MCF 10A (cell line): Measurements from ENCODE around the gene CPSF6. TPM values are rescaled to one million over a fixed set of nuclear protein-coding genes. Genes with fewer than 3 reads are reported as not detected.
A peak's percentile ranks its signal among the peaks of the same experiment; 100 is the strongest.

ENCODE experiments used
- BruUV-seq: library from RNA; stranded (reverse); fragments of 400-500 nt; replicated peaks from 2 replicates; lab custom pipeline; 2021; lab: Mats Ljungman, UMichigan
- CTCF ChIA-PET: fragments of 300-600 bp; sonication (Branson Sonifier 250); formaldehyde crosslinking; extraction: SDS; loops from one replicate; lab custom pipeline; 2021; ENCODE audit warnings: antibody characterized with exemption, inconsistent platforms; lab: Yijun Ruan, JAX
- POLR2A ChIA-PET: fragments of 300-600, 350-650 bp; sonication (Branson Sonifier 250); formaldehyde crosslinking; extraction: SDS; loops from one replicate; lab custom pipeline; 2020; ENCODE audit warnings: antibody characterized with exemption, inconsistent platforms; lab: Yijun Ruan, JAX
- DNase-seq: peaks from one replicate; pipeline ENCODE4 v3.0.0-alpha.2; 2018; ENCODE audit not compliant: unreplicated experiment
- H3K27ac Mint-ChIP-seq: one replicate; pipeline ENCODE4 v1.8.0; 2022; ENCODE audit warnings: mild to moderate bottlenecking, low read depth, mixed read lengths; ENCODE audit not compliant: unreplicated experiment
- H3K27me3 Mint-ChIP-seq: one replicate; pipeline ENCODE4 v1.8.0; 2022; ENCODE audit warnings: mixed read lengths; ENCODE audit not compliant: insufficient read depth, unreplicated experiment
- H3K36me3 Mint-ChIP-seq: one replicate; pipeline ENCODE4 v1.8.0; 2022; ENCODE audit warnings: mild to moderate bottlenecking, moderate library complexity, mixed read lengths; ENCODE audit not compliant: insufficient read depth, unreplicated experiment
- H3K4me1 Mint-ChIP-seq: one replicate; pipeline ENCODE4 v1.8.0; 2022; ENCODE audit warnings: mixed read lengths; ENCODE audit not compliant: insufficient read depth, unreplicated experiment
- H3K4me3 Mint-ChIP-seq: one replicate; pipeline ENCODE4 v1.8.0; 2022; ENCODE audit warnings: mild to moderate bottlenecking, moderate library complexity, mixed read lengths; ENCODE audit not compliant: unreplicated experiment
- H3K9me3 Mint-ChIP-seq: one replicate; pipeline ENCODE4 v1.8.0; 2022; ENCODE audit warnings: mixed read lengths; ENCODE audit not compliant: unreplicated experiment
- CTCF ChIP-seq: fragments of 200-600 bp; IDR thresholded peaks from one replicate; pipeline ENCODE4 v1.8.0; 2022; ENCODE audit warnings: antibody characterized with exemption, mild to moderate bottlenecking; ENCODE audit not compliant: unreplicated experiment
- intact Hi-C: fragments of 100-400 bp; cut with micrococcal nuclease; formaldehyde crosslinking; loops from 2 replicates; pipeline ENCODE4 v1.14.1; 2022
- total RNA-seq: library from RNA; stranded (reverse); gene quantifications from 2 replicates; pipeline ENCODE4 v1.2.3, GENCODE V29; 2022

The CPSF6 gene
- total RNA-seq, 1 experiment from 2014 or later, result 58.9 TPM

DNA sequence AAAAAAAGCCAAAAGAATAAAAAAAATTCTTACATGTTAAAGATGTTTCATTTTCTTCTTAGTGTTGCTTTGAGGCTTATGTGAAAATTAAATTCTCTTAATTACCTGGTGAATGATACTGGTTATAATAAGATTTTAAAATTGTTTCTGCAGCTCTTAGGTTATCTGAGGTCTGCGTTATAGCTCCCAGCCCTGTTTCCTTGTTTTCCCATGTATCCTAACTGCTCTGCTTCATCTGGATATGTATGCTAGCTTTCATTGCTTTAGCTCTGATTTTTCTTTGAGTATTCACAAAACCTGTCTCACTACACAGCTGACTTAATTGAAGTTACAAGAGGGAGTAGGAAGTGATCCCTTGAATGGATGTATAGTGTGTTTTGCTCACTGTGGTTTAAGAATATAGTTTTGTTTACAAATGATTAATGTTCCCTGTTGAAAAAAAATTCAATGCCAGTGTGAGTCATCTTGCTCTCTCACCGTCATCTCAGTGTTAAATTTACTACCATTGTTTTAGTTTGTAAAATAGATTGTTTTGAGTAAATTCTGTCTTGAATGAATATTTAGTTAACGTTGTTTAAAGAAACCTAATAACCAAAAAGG is 26.8 kb downstream of the CPSF6 start:
- H3K36me3 Mint-ChIP-seq, result peaks cover 45% of the 10 kb centered on the region
- DNase-seq, result peak; percentile 57
- no peak overlapping the region for H3K4me3 Mint-ChIP-seq
- H3K9me3 Mint-ChIP-seq, result no peaks in the 10 kb centered on the region
- no peak for TF ChIP-seq CTCF
- ChIA-PET POLR2A (interaction anchor here (1.0 to 2.6 kb wide), 4 partner anchors 9 to 26 kb away, joined by 3 to 7 read pairs (median 4); no protein-coding TSS in a partner anchor), CTCF (interaction anchor here (1.2 kb wide), 1 partner anchor 18 kb away, joined by 4 read pairs; no protein-coding TSS in a partner anchor)
- H3K27ac Mint-ChIP-seq, result peak overlapping the region; percentile 74
- BruUV-seq, result no TSS peak
- intact Hi-C loops, result no loop called here
- H3K4me1 Mint-ChIP-seq, result peaks cover 9% of the 10 kb centered on the region
- H3K27me3 Mint-ChIP-seq, result no peaks in the 10 kb centered on the region

DNA sequence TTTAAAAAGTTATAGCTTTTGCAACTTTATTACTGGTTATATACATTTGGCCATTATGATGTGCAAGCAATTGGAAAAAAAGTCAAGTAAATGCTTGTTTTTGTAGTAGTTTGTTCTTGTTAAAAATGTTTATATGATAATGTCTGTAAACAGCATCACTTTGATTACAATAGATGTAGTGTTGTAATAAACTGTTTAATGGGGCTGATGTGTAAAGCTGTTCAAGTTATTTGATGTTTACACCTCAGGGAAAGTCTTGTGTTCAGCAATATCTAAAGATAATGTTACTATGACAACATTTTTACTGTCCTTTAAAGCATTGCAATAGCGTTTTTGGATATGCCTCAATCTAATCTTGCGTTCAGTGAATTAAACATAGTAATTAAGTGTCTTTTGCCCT is 30.4 kb downstream of the CPSF6 start:
- Mint-ChIP-seq H3K9me3 (no peaks in the 10 kb centered on the region), H3K4me3 (no peak overlapping the region), H3K36me3 (peaks cover 35% of the 10 kb centered on the region), H3K27ac (no peak overlapping the region), H3K4me1 (peaks cover 14% of the 10 kb centered on the region), H3K27me3 (no peaks in the 10 kb centered on the region)
- ChIA-PET POLR2A (interaction anchor here (1.0 to 1.7 kb wide), 4 partner anchors 9 to 17 kb away, joined by 3 to 7 read pairs (median 4); no protein-coding TSS in a partner anchor), CTCF (no interaction called here)
- no TSS peak for BruUV-seq
- intact Hi-C loops, result no loop called here
- no peak for TF ChIP-seq CTCF
- DNase-seq, result no peak

GRCh38 chr12:69272511-69272910 is 33.1 kb downstream of the CPSF6 start:
- POLR2A ChIA-PET, result interaction anchor here (1.0 kb wide), 1 partner anchor 8 kb away, joined by 3 read pairs; no protein-coding TSS in a partner anchor
- no peak for TF ChIP-seq CTCF
- Mint-ChIP-seq H3K27me3 (no peaks in the 10 kb centered on the region), H3K9me3 (no peaks in the 10 kb centered on the region), H3K27ac (no peak overlapping the region), H3K4me3 (no peak overlapping the region), H3K4me1 (peaks cover 15% of the 10 kb centered on the region), H3K36me3 (peaks cover 24% of the 10 kb centered on the region)
- BruUV-seq, result no TSS peak
- CTCF ChIA-PET, result no interaction called here
- no peak for DNase-seq
- intact Hi-C loops, result no loop called here

DNA sequence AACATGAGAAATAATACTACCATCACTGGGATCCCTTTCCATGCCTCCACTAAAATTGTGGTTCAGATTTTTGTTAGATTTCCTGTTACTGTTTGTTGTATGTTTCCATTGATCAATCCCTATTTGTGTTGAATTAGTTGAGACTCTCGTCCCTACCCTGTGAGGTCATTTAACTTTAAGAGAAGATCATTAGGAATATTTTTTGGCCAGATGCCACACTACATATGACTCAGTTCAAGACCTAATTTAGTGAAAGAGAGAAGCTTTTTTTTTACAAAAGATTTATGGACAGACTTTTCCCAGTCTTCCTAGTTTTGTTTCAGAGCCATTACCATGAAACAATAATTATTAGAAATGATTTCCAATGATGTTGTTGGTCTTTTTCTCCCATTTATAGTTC is 35.5 kb downstream of the CPSF6 start:
- no peak for TF ChIP-seq CTCF
- BruUV-seq, result no TSS peak
- peak; percentile 60 for DNase-seq
- peaks cover 15% of the 10 kb centered on the region for H3K4me1 Mint-ChIP-seq
- intact Hi-C loops, result no loop called here
- H3K27ac Mint-ChIP-seq, result no peak overlapping the region
- ChIA-PET CTCF (interaction anchor here (0.7 to 0.9 kb wide), 3 partner anchors 8 to 491 kb away, joined by 3 read pairs; no protein-coding TSS in a partner anchor), POLR2A (interaction anchor here (0.9 to 2.2 kb wide), 4 partner anchors 9 to 126 kb away, joined by 3 to 8 read pairs (median 6); no protein-coding TSS in a partner anchor)
- no peak overlapping the region for H3K4me3 Mint-ChIP-seq
- no peaks in the 10 kb centered on the region for H3K9me3 Mint-ChIP-seq
- H3K36me3 Mint-ChIP-seq, result peaks cover 30% of the 10 kb centered on the region
- H3K27me3 Mint-ChIP-seq, result no peaks in the 10 kb centered on the region
